Pulmonary artery endothelial cell (primary cell): ENCODE measurements around the gene AKAP3. TPM values are rescaled to one million over a fixed set of nuclear protein-coding genes. Genes with fewer than 3 reads are reported as not detected.

Source experiments
- DNase-seq: peaks from one replicate; pipeline ENCODE4 v3.0.0-alpha.2; 2011; ENCODE audit warnings: low read depth, low spot score
- total RNA-seq: library from RNA; depleted of rRNA; stranded (reverse); fragments of >200 nt; gene quantifications from 2 replicates; pipeline ENCODE4 v1.2.3, GENCODE V29; 2014

The AKAP3 gene
- total RNA-seq, 1 donor from 2014 or later, result 0.79 TPM

GRCh38 chr12:4603421-4603820, 45.4 kb downstream of the AKAP3 start:
- no peak for DNase-seq

- no peak for DNase-seq
Measured at GRCh38 chr12:4595881-4596280, 53.0 kb downstream of the AKAP3 start.

- DNase-seq, result no peak
Measured at GRCh38 chr12:4591180-4591687, 57.6 kb downstream of the AKAP3 start.

GRCh38 chr12:4589941-4590340, 58.9 kb downstream of the AKAP3 start:
- DNase-seq, result no peak

GRCh38 chr12:4588916-4589315, 59.9 kb downstream of the AKAP3 start:
- no peak for DNase-seq

- no peak for DNase-seq
Measured at GRCh38 chr12:4587108-4587507, 61.7 kb downstream of the AKAP3 start.

- DNase-seq, result no peak
Measured at GRCh38 chr12:4586500-4586899, 62.4 kb downstream of the AKAP3 start.

- no peak for DNase-seq
Measured at GRCh38 chr12:4584896-4585295, 64.0 kb downstream of the AKAP3 start.

GRCh38 chr12:4584281-4584680, 64.6 kb downstream of the AKAP3 start:
- no peak for DNase-seq

- DNase-seq, result no peak
Measured at GRCh38 chr12:4580281-4580688, 68.6 kb downstream of the AKAP3 start.

- DNase-seq, result no peak
Measured at GRCh38 chr12:4579305-4580102, 69.3 kb downstream of the AKAP3 start.

- peak; percentile 19 for DNase-seq
Measured at GRCh38 chr12:4572680-4573079, 76.2 kb downstream of the AKAP3 start.

GRCh38 chr12:4569261-4569660, 79.6 kb downstream of the AKAP3 start:
- no peak for DNase-seq

- no peak for DNase-seq
Measured at GRCh38 chr12:4567073-4567881, 81.6 kb downstream of the AKAP3 start.

- DNase-seq, result no peak
Measured at GRCh38 chr12:4566474-4566873, 82.4 kb downstream of the AKAP3 start.

Other genes starting within 250 kb of the AKAP3 start
- not detected in 2 replicates for gene FGF6, start 203.2 kb downstream of the AKAP3 start, total RNA-seq
- 13.3 and 22.8 TPM in 2 replicates for gene RAD51AP1, start 110.2 kb downstream of the AKAP3 start, total RNA-seq
- 51.7 and 70.7 TPM in 2 replicates for gene DYRK4, start 86.8 kb downstream of the AKAP3 start, total RNA-seq
- gene NDUFA9, start 63 bp upstream of the AKAP3 start, total RNA-seq, result 76.8 and 81.6 TPM in 2 replicates
- 0.40 and 2.7 TPM in 2 replicates for gene GALNT8, start 71.3 kb upstream of the AKAP3 start, total RNA-seq